Testis (tissue), 3 donors: Measurements from ENCODE around the gene STAMBPL1. TPM values are rescaled to one million over a fixed set of nuclear protein-coding genes. Genes with fewer than 3 reads are reported as not detected.

Source experiments
- DNase-seq: peaks from one replicate; pipeline ENCODE4 v3.0.0-alpha.2; 2019
- H3K27ac ChIP-seq, 2 donors: fragments of 200-600 bp; sonication (generic); one replicate each; pipeline ENCODE4 v1.5.1; 2019
- H3K27me3 ChIP-seq: fragments of 200-600 bp; sonication (generic); one replicate; pipeline ENCODE4 v1.5.1; 2019
- H3K36me3 ChIP-seq: fragments of 200-600 bp; sonication (generic); one replicate; pipeline ENCODE4 v1.5.1; 2017; ENCODE audit warnings: low read depth; ENCODE audit errors: missing control alignments
- H3K4me1 ChIP-seq: fragments of 200-600 bp; sonication (generic); one replicate; pipeline ENCODE4 v1.5.1; 2019
- H3K4me3 ChIP-seq, 2 donors: fragments of 200-600 bp; sonication (generic); one replicate each; pipeline ENCODE4 v1.5.1; 2017 to 2019
- H3K9me3 ChIP-seq: fragments of 200-600 bp; sonication (generic); one replicate; pipeline ENCODE4 v1.5.1; 2017
- POLR2A ChIP-seq: fragments of 450-650 bp; IDR thresholded peaks from one replicate; pipeline ENCODE4 v1.6.1; 2017; ENCODE audit warnings: antibody characterized with exemption, mild to moderate bottlenecking, moderate library complexity
- WGBS, 2 donors: methylation state at CpG; one replicate each; pipeline ENCODE4 v1.1.5; 2018; 5-methylcytosine and 5-hydroxymethylcytosine counted together
- intact Hi-C: fragments of 100-400 bp; cut with DNase I; formaldehyde crosslinking; loops from one replicate; pipeline ENCODE4 v1.15.1; 2023; ENCODE audit warnings: low total_unique reads
- polyA plus RNA-seq: library from polyadenylated mRNA; stranded (reverse); fragments of 350-450 nt; fragmentation: Illumina TruSeq; extraction: RNeasy Lipid Tissue Mini Kit (QIAGEN cat#74804); gene quantifications from one replicate; pipeline ENCODE4 v1.2.3, GENCODE V29; 2014; ENCODE audit warnings: low read depth, low replicate concordance; ENCODE audit not compliant: insufficient read depth
- total RNA-seq, 2 donors: library from RNA; depleted of rRNA; stranded (reverse); fragments of >200 nt; gene quantifications; one replicate each; pipeline ENCODE4 v1.2.3, GENCODE V29; 2016
- TF ChIP-seq, protein P1 (sequence below), 3 experiments: fragments of 450-650 bp in 2 of 3; fragments of 200-600 bp in 1 of 3; sonication (generic) in 1 of 3; IDR thresholded peaks; one replicate each; pipeline ENCODE4 v1.5.1; 2016 to 2019; ENCODE audit warnings: antibody characterized with exemption in 3 of 3, mild to moderate bottlenecking in 2 of 3, moderate library complexity in 1 of 3

The STAMBPL1 gene
- total and polyA plus RNA-seq, 3 donors from 2014 or later, result 20.0 to 37.5 (median 32.3) TPM

DNA sequence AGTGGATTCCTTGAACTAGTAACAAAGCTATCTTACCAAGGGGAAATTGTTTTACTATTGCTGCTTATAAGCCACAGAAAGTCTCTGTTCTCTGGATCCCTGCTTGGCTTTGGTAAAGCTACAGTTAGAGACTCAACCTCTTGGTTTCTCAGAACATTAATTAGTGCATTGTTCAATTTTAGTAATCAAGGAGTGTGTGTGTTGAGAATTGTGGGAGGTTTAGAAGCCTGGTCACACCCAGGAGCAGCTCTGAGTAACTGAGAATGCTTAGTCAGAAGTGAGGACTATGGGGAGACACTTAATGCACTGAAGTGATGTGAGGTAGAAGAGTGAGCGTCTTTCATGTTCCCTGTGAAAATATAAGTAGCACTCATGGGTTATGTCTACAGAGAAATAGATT is 80.8 kb downstream of the STAMBPL1 start:
- H3K9me3 ChIP-seq, result no peaks in the 10 kb centered on the region
- no peak overlapping the region for H3K4me3 ChIP-seq
- DNase-seq, result no peak
- intact Hi-C loops, result no loop called here
- no peaks in the 10 kb centered on the region for H3K27me3 ChIP-seq
- H3K27ac ChIP-seq, result no peak overlapping the region
- 85 to 94% methylated on average over 1 of the region's 1 CpG for WGBS, 2 donors
- H3K36me3 ChIP-seq, result no peaks in the 10 kb centered on the region
- H3K4me1 ChIP-seq, result no peaks in the 10 kb centered on the region
- TF ChIP-seq POLR2A, result no peak
- TF ChIP-seq, protein P1, sequence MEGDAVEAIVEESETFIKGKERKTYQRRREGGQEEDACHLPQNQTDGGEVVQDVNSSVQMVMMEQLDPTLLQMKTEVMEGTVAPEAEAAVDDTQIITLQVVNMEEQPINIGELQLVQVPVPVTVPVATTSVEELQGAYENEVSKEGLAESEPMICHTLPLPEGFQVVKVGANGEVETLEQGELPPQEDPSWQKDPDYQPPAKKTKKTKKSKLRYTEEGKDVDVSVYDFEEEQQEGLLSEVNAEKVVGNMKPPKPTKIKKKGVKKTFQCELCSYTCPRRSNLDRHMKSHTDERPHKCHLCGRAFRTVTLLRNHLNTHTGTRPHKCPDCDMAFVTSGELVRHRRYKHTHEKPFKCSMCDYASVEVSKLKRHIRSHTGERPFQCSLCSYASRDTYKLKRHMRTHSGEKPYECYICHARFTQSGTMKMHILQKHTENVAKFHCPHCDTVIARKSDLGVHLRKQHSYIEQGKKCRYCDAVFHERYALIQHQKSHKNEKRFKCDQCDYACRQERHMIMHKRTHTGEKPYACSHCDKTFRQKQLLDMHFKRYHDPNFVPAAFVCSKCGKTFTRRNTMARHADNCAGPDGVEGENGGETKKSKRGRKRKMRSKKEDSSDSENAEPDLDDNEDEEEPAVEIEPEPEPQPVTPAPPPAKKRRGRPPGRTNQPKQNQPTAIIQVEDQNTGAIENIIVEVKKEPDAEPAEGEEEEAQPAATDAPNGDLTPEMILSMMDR (IDR thresholded peaks at IDR 0.05), result no peak

DNA sequence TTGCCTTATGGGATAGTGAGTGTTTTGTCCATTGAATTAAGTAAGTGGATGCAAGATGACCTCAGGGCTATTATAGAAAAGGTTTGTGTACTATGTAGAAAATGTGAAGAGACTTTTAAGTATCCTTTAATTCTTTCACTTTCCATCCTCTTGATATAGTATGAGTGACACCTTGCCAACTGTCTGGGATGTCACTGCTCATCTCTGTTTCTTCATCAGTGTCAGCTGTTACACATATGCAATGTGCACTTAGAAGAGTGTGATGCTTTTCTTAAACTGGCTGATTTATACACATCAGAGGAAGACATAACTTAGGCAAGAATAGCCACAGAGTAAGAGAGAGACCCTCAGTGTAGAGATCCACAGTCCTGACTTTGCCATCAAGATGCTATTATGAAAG is 81.2 kb downstream of the STAMBPL1 start:
- no peak for DNase-seq
- no peaks in the 10 kb centered on the region for H3K9me3 ChIP-seq
- H3K4me1 ChIP-seq, result no peaks in the 10 kb centered on the region
- TF ChIP-seq, protein P1 (IDR thresholded peaks at IDR 0.05), result no peak
- no peak for TF ChIP-seq POLR2A
- no peaks in the 10 kb centered on the region for H3K36me3 ChIP-seq
- no peaks in the 10 kb centered on the region for H3K27me3 ChIP-seq
- H3K27ac ChIP-seq, result no peak overlapping the region
- intact Hi-C loops, result no loop called here
- H3K4me3 ChIP-seq, result no peak overlapping the region

- intact Hi-C loops, result no loop called here
- 82 to 86% methylated on average over 2 of the region's 2 CpGs for WGBS, 2 donors
These were observed 82.3 kb downstream of the STAMBPL1 start for GRCh38 chr10:88962336-88962735.

DNA sequence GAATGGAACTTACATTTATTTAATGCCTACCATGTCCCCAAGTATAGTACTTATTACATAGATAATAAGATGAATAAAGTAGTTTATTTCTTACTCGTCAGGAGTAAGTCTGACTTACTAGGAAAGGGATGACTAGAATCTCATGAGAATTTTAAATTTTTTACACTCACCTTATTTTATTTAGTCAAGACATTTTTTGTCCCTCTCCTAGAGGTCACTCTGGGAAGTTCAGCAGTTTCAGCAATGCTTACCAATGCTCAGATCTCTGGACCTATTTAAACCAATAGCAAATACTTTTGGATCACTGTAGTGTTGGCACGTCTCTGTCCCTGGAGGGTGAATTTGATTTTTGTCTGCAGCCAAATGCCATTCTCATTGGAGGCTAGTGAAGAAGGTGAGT is 83.3 kb downstream of the STAMBPL1 start:
- Histone ChIP-seq H3K9me3 (no peaks in the 10 kb centered on the region), H3K27me3 (no peaks in the 10 kb centered on the region), H3K27ac (no peak overlapping the region), H3K4me1 (no peaks in the 10 kb centered on the region), H3K36me3 (no peaks in the 10 kb centered on the region), H3K4me3 (no peak overlapping the region)
- DNase-seq, result no peak
- TF ChIP-seq, protein P1 (IDR thresholded peaks at IDR 0.05), result no peak
- no peak for TF ChIP-seq POLR2A
- intact Hi-C loops, result no loop called here
- 82 to 98% methylated on average over 2 of the region's 2 CpGs for WGBS, 2 donors

More at GRCh38 chr10:88962336-88962735, 82.3 kb downstream of the STAMBPL1 start:
- Histone ChIP-seq H3K36me3 (no peaks in the 10 kb centered on the region), H3K27me3 (no peaks in the 10 kb centered on the region), H3K4me1 (no peaks in the 10 kb centered on the region), H3K9me3 (no peaks in the 10 kb centered on the region), H3K4me3 (no peak overlapping the region), H3K27ac (no peak overlapping the region)
- no peak for TF ChIP-seq POLR2A
- TF ChIP-seq, protein P1 (IDR thresholded peaks at IDR 0.05), result no peak
- DNase-seq, result no peak

- TF ChIP-seq, protein P1 (IDR thresholded peaks at IDR 0.05), result no peak
- TF ChIP-seq POLR2A, result no peak
- H3K27ac ChIP-seq, result no peak overlapping the region
- H3K36me3 ChIP-seq, result no peaks in the 10 kb centered on the region
- 89 to 92% methylated on average over 1 of the region's 1 CpG for WGBS, 2 donors
- H3K4me3 ChIP-seq, result no peak overlapping the region
- no peaks in the 10 kb centered on the region for H3K9me3 ChIP-seq
- H3K27me3 ChIP-seq, result no peaks in the 10 kb centered on the region
- DNase-seq, result no peak
- intact Hi-C loops, result no loop called here
- no peaks in the 10 kb centered on the region for H3K4me1 ChIP-seq
These were observed 84.3 kb downstream of the STAMBPL1 start for GRCh38 chr10:88964360-88964759.
